AG10803 (cell line): Measurements from ENCODE around the gene KMT2B.

Source experiments
- DNase-seq: peaks from one replicate; pipeline ENCODE4 v3.0.0; 2010; ENCODE audit warnings: low read depth
- H3K4me3 ChIP-seq: 2 replicates; pipeline ENCODE4 v1.5.1; 2011; ENCODE audit warnings: mild to moderate bottlenecking, low read length, control low read depth
- CTCF ChIP-seq: conservative IDR thresholded peaks from 2 replicates; pipeline ENCODE4 v1.5.1; 2011; ENCODE audit warnings: mild to moderate bottlenecking, low read length, control low read depth, inconsistent platforms

The KMT2B gene

DNA sequence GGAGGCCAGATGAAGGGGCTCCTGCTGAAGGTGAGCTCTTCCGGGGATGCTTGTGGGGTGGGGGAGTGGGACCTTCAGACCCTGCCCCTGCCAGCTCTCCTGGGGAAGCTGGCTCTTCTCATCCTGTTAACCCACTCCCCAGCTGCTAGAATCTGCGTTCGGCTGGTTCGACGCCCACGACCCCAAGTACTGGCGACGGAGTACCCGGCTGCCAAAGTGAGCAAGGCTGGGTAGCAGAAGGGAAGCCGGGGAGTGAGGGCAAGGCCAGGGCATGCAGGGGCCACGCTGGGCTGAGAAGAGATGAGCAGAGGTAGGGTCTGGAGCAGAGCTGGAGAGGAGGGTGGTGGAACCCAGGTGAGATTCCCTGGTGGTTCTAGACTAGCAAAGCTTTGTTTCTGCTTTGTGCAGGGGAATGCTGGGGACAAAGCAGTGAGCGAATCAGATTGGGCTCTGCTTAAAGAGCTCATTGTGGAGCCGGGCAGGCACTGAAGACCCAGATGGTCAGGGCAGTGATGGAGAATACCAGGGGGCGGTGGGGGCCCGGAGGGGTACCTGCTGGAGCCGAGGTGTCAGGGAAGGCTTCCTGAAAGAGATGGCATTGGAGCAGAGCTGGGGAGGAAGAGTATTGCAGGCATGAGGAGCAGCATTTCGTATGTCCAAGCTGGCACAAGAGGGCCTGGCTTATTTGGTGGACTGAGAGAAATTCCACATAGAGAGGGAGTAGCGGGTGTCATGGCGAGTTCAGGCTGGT is 10.3 kb downstream of the KMT2B start:
- no peak for TF ChIP-seq CTCF
- DNase-seq, result no peak
- H3K4me3 ChIP-seq, result no peak overlapping the region

DNA sequence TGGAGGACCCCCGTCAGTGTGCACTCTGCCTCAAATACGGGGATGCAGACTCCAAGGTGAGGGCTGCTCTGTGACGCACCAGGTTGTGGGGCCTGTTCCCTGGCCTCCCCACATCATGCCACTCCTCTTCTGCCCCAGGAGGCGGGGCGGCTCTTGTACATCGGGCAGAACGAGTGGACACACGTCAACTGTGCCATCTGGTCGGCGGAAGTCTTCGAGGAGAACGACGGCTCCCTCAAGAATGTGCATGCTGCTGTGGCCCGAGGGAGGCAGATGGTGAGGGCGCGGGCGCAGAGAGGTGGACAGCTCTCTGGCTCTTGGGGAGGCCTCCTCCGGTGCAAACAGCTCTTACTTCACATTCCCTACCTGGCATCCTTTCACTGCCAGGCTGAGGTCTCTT is 11.2 kb downstream of the KMT2B start:
- H3K4me3 ChIP-seq, result no peak overlapping the region
- no peak for TF ChIP-seq CTCF
- no peak for DNase-seq

- no peak for DNase-seq
- no peak for TF ChIP-seq CTCF
- H3K4me3 ChIP-seq, result no peak overlapping the region
These were observed 12.0 kb downstream of the KMT2B start for GRCh38 chr19:35729763-35730162.

DNA sequence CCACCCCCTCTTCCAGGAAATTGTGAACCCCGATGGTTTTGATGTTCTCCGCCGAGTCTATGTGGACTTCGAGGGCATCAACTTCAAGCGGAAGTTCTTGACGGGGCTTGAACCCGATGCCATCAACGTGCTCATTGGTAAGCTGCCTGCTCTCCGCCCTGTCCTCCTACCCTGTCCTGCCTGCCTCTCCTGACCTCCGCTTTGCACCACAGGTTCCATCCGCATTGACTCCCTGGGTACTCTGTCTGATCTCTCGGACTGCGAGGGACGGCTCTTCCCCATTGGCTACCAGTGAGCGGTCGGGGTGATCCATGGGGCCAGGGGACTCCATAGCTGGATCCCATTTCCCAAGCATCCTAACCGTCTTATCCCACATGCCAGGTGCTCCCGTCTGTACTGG is 12.5 kb downstream of the KMT2B start:
- no peak for DNase-seq
- TF ChIP-seq CTCF, result no peak
- no peak overlapping the region for H3K4me3 ChIP-seq

DNA sequence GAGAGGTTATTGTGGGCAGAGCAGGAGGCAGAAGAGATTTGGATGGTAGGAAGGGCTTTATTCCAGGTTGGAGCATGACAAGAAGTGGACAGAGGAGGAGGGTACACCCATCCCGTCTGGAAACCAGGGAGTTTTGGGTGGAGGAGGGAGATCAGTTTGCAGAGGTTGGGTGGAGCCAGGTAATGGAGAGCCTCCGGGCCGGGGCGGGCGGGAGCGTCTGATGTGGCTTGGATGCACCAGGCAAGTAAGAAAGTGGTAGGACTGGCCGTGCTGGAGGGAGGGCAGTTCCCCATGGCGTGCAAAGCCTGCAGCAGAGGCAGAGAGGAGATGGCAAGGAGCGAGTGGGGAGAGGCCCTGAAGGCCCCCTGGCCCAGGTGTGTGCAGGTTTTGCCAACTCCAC is 13.6 kb downstream of the KMT2B start:
- TF ChIP-seq CTCF, result no peak
- H3K4me3 ChIP-seq, result no peak overlapping the region
- DNase-seq, result no peak

GRCh38 chr19:35731779-35732405 is 14.1 kb downstream of the KMT2B start:
- no peak for TF ChIP-seq CTCF
- DNase-seq, result no peak
- no peak overlapping the region for H3K4me3 ChIP-seq

GRCh38 chr19:35732540-35733179 is 14.9 kb downstream of the KMT2B start:
- no peak overlapping the region for H3K4me3 ChIP-seq
- DNase-seq, result no peak
- TF ChIP-seq CTCF, result no peak
